Hepatocyte (in vitro differentiated cells): ENCODE data around the gene STATH. TPM values are rescaled to one million over a fixed set of nuclear protein-coding genes. Genes with fewer than 3 reads are reported as not detected.
"Not testable (repeated sequence)": the region's sequence is repeated elsewhere in the genome, so short reads cannot be mapped to it uniquely, and the experiment has no call there.

Experiments
- DNase-seq: peaks from one replicate; pipeline ENCODE4 v3.0.0-alpha.2; 2016; ENCODE audit warnings: low spot score
- H2AFZ ChIP-seq: fragments of 200-600 bp; sonication (generic); 2 replicates; pipeline ENCODE4 v1.6.0; 2016; ENCODE audit warnings: antibody characterized with exemption, mild to moderate bottlenecking
- H3K27ac ChIP-seq: fragments of 200-600 bp; sonication (generic); 2 replicates; pipeline ENCODE4 v1.5.1; 2016; ENCODE audit warnings: mild to moderate bottlenecking
- H3K27me3 ChIP-seq: fragments of 200-600 bp; sonication (generic); 2 replicates; pipeline ENCODE4 v1.6.1; 2016
- H3K36me3 ChIP-seq: fragments of 200-600 bp; sonication (generic); replicated peaks from 2 replicates; pipeline ENCODE4 v1.5.1; 2016; ENCODE audit warnings: low read depth; ENCODE audit not compliant: insufficient read depth
- H3K4me1 ChIP-seq: fragments of 200-600 bp; sonication (generic); 2 replicates; pipeline ENCODE4 v1.5.1; 2016; ENCODE audit warnings: mild to moderate bottlenecking, moderate library complexity; ENCODE audit not compliant: insufficient read depth
- H3K4me2 ChIP-seq: fragments of 200-600 bp; sonication (generic); 2 replicates; pipeline ENCODE4 v1.6.0; 2016
- H3K4me3 ChIP-seq: fragments of 200-600 bp; sonication (generic); 2 replicates; pipeline ENCODE4 v1.5.1; 2016; ENCODE audit warnings: mild to moderate bottlenecking
- H3K79me2 ChIP-seq: fragments of 200-600 bp; sonication (generic); 2 replicates; pipeline ENCODE4 v1.6.0; 2017; ENCODE audit warnings: mild to moderate bottlenecking
- H3K9me2 ChIP-seq: fragments of 200-600 bp; sonication (generic); replicated peaks from 2 replicates; pipeline ENCODE4 v1.6.0; 2017; ENCODE audit warnings: mild to moderate bottlenecking; ENCODE audit not compliant: insufficient read depth
- H3K9me3 ChIP-seq: fragments of 200-600 bp; sonication (generic); 2 replicates; pipeline ENCODE4 v1.5.1; 2016; ENCODE audit warnings: low read depth, mild to moderate bottlenecking
- H4K20me1 ChIP-seq: fragments of 200-600 bp; sonication (generic); 2 replicates; pipeline ENCODE4 v1.6.0; 2016; ENCODE audit warnings: mild to moderate bottlenecking; ENCODE audit not compliant: insufficient read depth, poor library complexity, severe bottlenecking
- EZH2 ChIP-seq: fragments of 200-600 bp; sonication (generic); IDR thresholded peaks from 2 replicates; pipeline ENCODE4 v1.6.1; 2016; ENCODE audit warnings: antibody characterized with exemption, mild to moderate bottlenecking, borderline replicate concordance
- EZH2phosphoT487 ChIP-seq: fragments of 200-600 bp; sonication (generic); IDR thresholded peaks from one replicate; pipeline ENCODE4 v1.6.1; 2018; ENCODE audit warnings: antibody characterized with exemption, mild to moderate bottlenecking, low read depth, moderate library complexity; ENCODE audit not compliant: unreplicated experiment, severe bottlenecking
- WGBS: methylation state at CpG from one replicate; pipeline ENCODE4 v1.1.6; 2016; ENCODE audit warnings: low lambda C conversion rate; ENCODE audit errors: missing lambda C conversion rate; 5-methylcytosine and 5-hydroxymethylcytosine counted together
- polyA plus RNA-seq: library from polyadenylated mRNA; unstranded; fragments of >200 nt; fragmentation: Nextera tagmentation; extraction: Ambion mirVana; gene quantifications from 2 replicates; pipeline ENCODE4 v1.2.1, GENCODE V29; 2016
- total RNA-seq: library from RNA; depleted of rRNA; stranded (reverse); fragments of >200 nt; gene quantifications from 2 replicates; pipeline ENCODE4 v1.2.3, GENCODE V29; 2014
- TF ChIP-seq, protein P1 (sequence below): fragments of 200-600 bp; sonication (generic); IDR thresholded peaks from 2 replicates; pipeline ENCODE4 v1.5.1; 2016; ENCODE audit warnings: antibody characterized with exemption, mild to moderate bottlenecking; ENCODE audit not compliant: poor library complexity

STATH gene
- total and polyA plus RNA-seq, 2 experiments from 2014 or later: not detected

DNA sequence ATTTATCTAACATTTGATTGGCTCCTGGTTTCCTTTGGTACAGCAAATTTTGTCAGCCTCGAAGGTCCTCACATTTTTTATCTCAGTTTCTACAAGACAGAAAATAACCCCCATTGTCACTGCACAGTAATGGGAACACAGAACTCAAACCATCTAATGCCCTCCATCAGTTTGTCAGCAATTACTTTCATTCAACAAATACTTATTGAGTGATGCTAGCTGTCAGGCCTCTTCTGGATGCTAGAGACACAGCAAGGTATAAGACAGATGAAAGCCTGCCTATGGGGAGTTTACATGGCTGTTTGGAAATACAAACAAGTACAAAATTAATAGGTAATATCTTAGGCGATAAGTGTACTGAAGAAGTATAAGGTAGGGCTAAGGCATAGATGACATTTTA lies 27.5 kb downstream of the STATH start:
- no peaks in the 10 kb centered on the region for H3K9me3 ChIP-seq
- no peak overlapping the region for H3K27ac ChIP-seq
- H3K9me2 ChIP-seq: no peaks in the 10 kb centered on the region
- no peak for DNase-seq
- H3K27me3 ChIP-seq: no peaks in the 10 kb centered on the region
- H4K20me1 ChIP-seq: no peaks in the 10 kb centered on the region
- no peak overlapping the region for H3K4me3 ChIP-seq
- no peaks in the 10 kb centered on the region for H3K4me1 ChIP-seq
- no peak overlapping the region for H3K4me2 ChIP-seq
- TF ChIP-seq EZH2phosphoT487: no peak
- TF ChIP-seq EZH2: no peak
- TF ChIP-seq, protein P1, sequence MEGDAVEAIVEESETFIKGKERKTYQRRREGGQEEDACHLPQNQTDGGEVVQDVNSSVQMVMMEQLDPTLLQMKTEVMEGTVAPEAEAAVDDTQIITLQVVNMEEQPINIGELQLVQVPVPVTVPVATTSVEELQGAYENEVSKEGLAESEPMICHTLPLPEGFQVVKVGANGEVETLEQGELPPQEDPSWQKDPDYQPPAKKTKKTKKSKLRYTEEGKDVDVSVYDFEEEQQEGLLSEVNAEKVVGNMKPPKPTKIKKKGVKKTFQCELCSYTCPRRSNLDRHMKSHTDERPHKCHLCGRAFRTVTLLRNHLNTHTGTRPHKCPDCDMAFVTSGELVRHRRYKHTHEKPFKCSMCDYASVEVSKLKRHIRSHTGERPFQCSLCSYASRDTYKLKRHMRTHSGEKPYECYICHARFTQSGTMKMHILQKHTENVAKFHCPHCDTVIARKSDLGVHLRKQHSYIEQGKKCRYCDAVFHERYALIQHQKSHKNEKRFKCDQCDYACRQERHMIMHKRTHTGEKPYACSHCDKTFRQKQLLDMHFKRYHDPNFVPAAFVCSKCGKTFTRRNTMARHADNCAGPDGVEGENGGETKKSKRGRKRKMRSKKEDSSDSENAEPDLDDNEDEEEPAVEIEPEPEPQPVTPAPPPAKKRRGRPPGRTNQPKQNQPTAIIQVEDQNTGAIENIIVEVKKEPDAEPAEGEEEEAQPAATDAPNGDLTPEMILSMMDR: no peak
- no peaks in the 10 kb centered on the region for H3K79me2 ChIP-seq
- no peak overlapping the region for H2AFZ ChIP-seq
- H3K36me3 ChIP-seq: no peaks in the 10 kb centered on the region
- 83% methylated on average over 2 of the region's 2 CpGs for WGBS

- Histone ChIP-seq H3K36me3 (no peaks in the 10 kb centered on the region), H3K4me1 (no peaks in the 10 kb centered on the region), H3K9me3 (no peaks in the 10 kb centered on the region), H4K20me1 (no peaks in the 10 kb centered on the region), H3K9me2 (no peaks in the 10 kb centered on the region), H3K27me3 (no peaks in the 10 kb centered on the region), H3K27ac (no peak overlapping the region), H2AFZ (no peak overlapping the region), H3K4me2 (no peak overlapping the region), H3K4me3 (no peak overlapping the region), H3K79me2 (no peaks in the 10 kb centered on the region)
- no peak for TF ChIP-seq EZH2phosphoT487
- TF ChIP-seq, protein P1: no peak
- no peak for TF ChIP-seq EZH2
- WGBS: 71% methylated on average over 5 of the region's 5 CpGs
- no peak for DNase-seq
Observed at GRCh38 chr4:70027011-70027410, 31.2 kb downstream of the STATH start.

DNA sequence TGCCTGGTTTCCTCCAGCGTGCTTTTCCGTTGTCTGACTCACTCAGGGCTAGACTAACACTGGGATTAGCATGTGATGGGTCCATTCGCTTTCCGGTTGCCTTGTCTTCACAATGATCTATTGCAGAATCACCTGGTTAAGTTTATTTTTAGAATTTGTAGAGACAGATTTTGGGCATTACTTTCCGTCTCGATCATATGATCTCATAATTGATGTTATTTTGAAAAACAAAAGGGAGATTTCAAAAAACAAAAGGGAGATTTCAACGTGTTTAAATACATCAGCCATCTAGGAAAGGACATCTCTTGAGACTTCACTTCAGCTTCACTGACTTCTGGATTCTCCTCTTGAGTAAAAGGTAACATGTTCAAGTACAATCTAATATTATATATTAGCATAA lies 32.4 kb downstream of the STATH start, which contains the start of gene HTN3:
Gene HTN3 (plus strand): TSS at position 301 of the 400 bp plus-strand sequence. CDS start 2,282 bp downstream, outside the sequence.
- not testable (repeated sequence) for H3K4me1 ChIP-seq, H3K79me2 ChIP-seq, H3K4me2 ChIP-seq, H3K27ac ChIP-seq, H4K20me1 ChIP-seq, H3K27me3 ChIP-seq, H3K36me3 ChIP-seq, H2AFZ ChIP-seq, H3K9me2 ChIP-seq, H3K9me3 ChIP-seq, H3K4me3 ChIP-seq, DNase-seq
- WGBS: 77% methylated on average over 7 of the region's 7 CpGs

DNA sequence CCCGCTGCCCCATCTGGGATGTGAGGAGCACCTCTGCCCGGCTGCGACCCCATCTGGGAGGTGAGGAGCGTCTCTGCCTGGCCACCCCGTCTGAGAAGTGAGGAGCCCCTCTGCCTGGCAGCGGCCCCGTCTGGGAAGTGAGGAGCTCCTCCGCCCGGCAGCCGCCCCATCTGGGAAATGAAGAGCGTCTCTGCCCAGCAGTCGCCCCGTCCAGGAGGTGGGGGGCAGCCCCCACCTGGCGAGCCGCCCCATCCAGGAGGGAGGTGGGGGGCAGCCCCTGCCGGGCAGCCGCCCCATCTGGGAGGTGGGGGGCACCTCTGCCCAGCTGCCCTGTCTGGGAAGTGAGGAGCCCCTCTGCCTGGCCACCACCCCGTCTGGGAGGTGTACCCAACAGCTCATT lies 41.8 kb downstream of the STATH start:
- H3K27ac ChIP-seq, H3K9me3 ChIP-seq, H3K36me3 ChIP-seq, H3K4me1 ChIP-seq, H3K27me3 ChIP-seq, H4K20me1 ChIP-seq, H3K9me2 ChIP-seq, H3K4me2 ChIP-seq, H3K79me2 ChIP-seq, H2AFZ ChIP-seq, H3K4me3 ChIP-seq, DNase-seq: not testable (repeated sequence)
- 96% methylated on average over 8 of the region's 18 CpGs for WGBS

- not testable (repeated sequence) for H3K27ac ChIP-seq, H3K9me3 ChIP-seq, H3K79me2 ChIP-seq, H3K36me3 ChIP-seq, H2AFZ ChIP-seq, H3K9me2 ChIP-seq, H3K4me3 ChIP-seq, DNase-seq, H4K20me1 ChIP-seq, H3K4me1 ChIP-seq, H3K27me3 ChIP-seq, H3K4me2 ChIP-seq
Observed at GRCh38 chr4:70039928-70040327, 44.2 kb downstream of the STATH start.
